ENCODE results near the gene ESD. TPM values are rescaled to one million over a fixed set of nuclear protein-coding genes. Genes with fewer than 3 reads are reported as not detected.

Gene ESD
- total and polyA plus RNA-seq, 2 of the 13 experiments (the other 11 are each of a cell fraction or from before 2014, with no cell fraction given) = 118 to 147 TPM

- no peak for TF ChIP-seq ZGPAT (CRISPR knock-in tag; IDR thresholded peaks at IDR 0.05)
- no peak for TF ChIP-seq ZNF136 (CRISPR knock-in tag; IDR thresholded peaks at IDR 0.05; ENCODE audit: low read depth)
- no peak for TF ChIP-seq ZUFSP (CRISPR knock-in tag; IDR thresholded peaks at IDR 0.05; ENCODE audit: borderline replicate concordance)
- TF ChIP-seq SIN3B (IDR thresholded peaks at IDR 0.05; ENCODE audit: low read length) = no peak
- TF ChIP-seq ZEB1 (IDR thresholded peaks at IDR 0.05; ENCODE audit: insufficient replicate concordance, low read depth) = no peak
- TF ChIP-seq ZNF75D (CRISPR knock-in tag; IDR thresholded peaks at IDR 0.05; ENCODE audit: borderline replicate concordance) = no peak
- TF ChIP-seq KAT8 (CRISPR knock-in tag; IDR thresholded peaks at IDR 0.05) = no peak
- TF ChIP-seq TFAP4 (IDR thresholded peaks at IDR 0.05; ENCODE audit: borderline replicate concordance, low read depth) = no peak
- TF ChIP-seq FOSL2 (CRISPR knock-in tag; IDR thresholded peaks at IDR 0.05) = no peak
Measured at GRCh38 chr13:46834657-46835056, 37.7 kb upstream of the ESD start (continued).
